Cardiac atrium fibroblast (primary cell): ENCODE measurements around the gene MYCBP2. TPM values are rescaled to one million over a fixed set of nuclear protein-coding genes. Genes with fewer than 3 reads are reported as not detected.

Experiments used
- total RNA-seq: library from RNA; depleted of rRNA; stranded (reverse); fragments of >200 nt; gene quantifications from 2 replicates; pipeline ENCODE4 v1.2.3, GENCODE V29; 2015

Gene MYCBP2, protein sequence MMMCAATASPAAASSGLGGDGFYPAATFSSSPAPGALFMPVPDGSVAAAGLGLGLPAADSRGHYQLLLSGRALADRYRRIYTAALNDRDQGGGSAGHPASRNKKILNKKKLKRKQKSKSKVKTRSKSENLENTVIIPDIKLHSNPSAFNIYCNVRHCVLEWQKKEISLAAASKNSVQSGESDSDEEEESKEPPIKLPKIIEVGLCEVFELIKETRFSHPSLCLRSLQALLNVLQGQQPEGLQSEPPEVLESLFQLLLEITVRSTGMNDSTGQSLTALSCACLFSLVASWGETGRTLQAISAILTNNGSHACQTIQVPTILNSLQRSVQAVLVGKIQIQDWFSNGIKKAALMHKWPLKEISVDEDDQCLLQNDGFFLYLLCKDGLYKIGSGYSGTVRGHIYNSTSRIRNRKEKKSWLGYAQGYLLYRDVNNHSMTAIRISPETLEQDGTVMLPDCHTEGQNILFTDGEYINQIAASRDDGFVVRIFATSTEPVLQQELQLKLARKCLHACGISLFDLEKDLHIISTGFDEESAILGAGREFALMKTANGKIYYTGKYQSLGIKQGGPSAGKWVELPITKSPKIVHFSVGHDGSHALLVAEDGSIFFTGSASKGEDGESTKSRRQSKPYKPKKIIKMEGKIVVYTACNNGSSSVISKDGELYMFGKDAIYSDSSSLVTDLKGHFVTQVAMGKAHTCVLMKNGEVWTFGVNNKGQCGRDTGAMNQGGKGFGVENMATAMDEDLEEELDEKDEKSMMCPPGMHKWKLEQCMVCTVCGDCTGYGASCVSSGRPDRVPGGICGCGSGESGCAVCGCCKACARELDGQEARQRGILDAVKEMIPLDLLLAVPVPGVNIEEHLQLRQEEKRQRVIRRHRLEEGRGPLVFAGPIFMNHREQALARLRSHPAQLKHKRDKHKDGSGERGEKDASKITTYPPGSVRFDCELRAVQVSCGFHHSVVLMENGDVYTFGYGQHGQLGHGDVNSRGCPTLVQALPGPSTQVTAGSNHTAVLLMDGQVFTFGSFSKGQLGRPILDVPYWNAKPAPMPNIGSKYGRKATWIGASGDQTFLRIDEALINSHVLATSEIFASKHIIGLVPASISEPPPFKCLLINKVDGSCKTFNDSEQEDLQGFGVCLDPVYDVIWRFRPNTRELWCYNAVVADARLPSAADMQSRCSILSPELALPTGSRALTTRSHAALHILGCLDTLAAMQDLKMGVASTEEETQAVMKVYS (N-terminal part only)
- total RNA-seq: 32.3 and 52.7 TPM in 2 replicates

DNA sequence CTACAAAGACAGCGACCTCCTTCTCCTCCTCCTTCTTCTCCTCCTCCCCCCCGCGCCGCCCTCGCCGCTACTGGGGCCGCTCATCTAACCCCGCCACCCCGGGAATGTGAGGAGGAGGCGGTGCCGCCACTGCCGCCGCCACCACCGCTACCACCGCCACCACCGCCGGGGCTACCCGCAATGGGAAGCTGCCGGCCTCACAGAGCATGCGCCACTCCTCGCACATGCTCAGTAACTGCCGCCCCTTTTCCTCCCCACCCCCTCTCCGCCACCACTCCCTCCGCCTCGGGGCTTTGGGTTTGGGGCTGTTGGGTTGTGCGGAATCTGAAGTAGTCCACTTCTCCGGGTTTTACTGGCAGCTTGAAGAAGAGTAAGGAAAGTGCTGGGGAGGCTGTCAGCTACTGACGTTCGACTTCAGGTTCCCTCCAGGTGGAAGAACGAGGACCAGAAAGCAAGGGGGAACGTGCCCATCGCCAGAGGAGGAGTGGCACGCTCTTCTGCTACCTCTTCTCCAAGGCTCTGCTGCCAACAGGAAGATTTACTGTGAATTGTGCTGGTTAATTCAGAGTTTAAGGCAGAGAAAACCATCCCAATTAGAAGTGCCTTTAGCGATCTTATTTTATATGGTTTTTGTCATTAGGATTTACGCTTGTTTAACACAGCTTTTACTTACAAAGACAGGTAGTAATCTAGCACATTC, at the start of gene MYCBP2:
Gene MYCBP2, minus strand, starts transcription at position 190 of the 700 bp plus-strand sequence. CDS start 319 bp downstream, outside the sequence.

DNA sequence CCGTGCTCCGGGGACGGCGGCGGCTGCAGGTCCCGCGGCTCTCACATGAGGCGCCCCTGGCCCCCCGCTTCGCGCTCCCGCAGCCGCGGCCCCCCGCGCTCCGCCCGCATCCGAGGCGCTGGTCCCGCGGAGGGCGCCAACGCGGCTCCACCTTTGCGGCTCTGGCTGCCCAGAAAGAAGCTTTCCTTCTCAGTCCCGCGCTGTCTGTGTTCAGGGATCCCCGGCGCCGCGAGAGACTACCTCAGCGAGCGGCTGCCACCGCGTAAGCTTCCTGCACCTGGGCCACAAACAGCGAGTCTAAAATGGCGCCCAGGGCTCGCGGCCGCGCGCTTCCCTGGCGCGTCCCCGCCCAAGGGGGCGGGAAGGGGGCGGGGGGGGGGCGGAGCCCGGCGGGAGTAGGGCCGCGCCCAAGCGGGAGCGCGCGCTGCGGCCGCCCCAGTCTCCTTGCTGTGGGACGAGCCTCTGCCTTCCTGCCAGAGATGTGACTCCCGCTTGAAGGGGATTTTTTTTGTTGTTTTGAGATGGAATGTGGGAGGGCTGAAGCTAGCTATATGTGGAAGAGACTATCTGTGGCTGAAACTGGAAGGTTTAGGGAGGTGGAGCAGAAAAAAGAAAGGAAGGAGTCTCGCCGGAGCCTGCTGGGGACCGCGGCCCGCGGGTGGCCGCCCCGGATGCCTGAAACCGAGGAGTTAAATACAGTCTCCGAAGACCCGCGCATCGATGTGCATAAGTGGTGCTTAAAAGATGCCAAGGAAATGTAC, 299.9 kb downstream of the MYCBP2 start, which contains the start of gene FBXL3:
Gene FBXL3, minus strand, starts transcription at position 299 of the 761 bp plus-strand sequence. CDS start 5,299 bp downstream, outside the sequence.

Other genes starting within 250 kb of the MYCBP2 start
- gene SCEL, start 208.6 kb upstream of the MYCBP2 start, total RNA-seq: not detected in 2 replicates